PC-9 (cell line): ENCODE measurements around the gene SLK. TPM values are rescaled to one million over a fixed set of nuclear protein-coding genes. Genes with fewer than 3 reads are reported as not detected.

ENCODE experiments used
- BruUV-seq: library from RNA; stranded (reverse); fragments of 400-500 nt; replicated peaks from 2 replicates; lab custom pipeline; 2021; lab: Mats Ljungman, UMichigan
- CTCF ChIA-PET: fragments of 300-600 bp; sonication (Branson Sonifier 250); formaldehyde crosslinking; loops from one replicate; lab custom pipeline; 2022; ENCODE audit warnings: antibody characterized with exemption; lab: Charles Lee
- POLR2A ChIA-PET: fragments of 300-600 bp; sonication (Branson Sonifier 250); formaldehyde crosslinking; loops from one replicate; lab custom pipeline; 2022; ENCODE audit warnings: antibody characterized with exemption; ENCODE audit not compliant: unreplicated experiment; lab: Charles Lee
- DNase-seq, 2 experiments: peaks; one replicate each; pipeline versions ENCODE4 v3.0.0 to v3.0.0-alpha.2; 2015 to 2022; ENCODE audit warnings: mixed read lengths in 1 of 2
- H2AFZ ChIP-seq: fragments of 200-600 bp; sonication (generic); 2 replicates; pipeline ENCODE4 v1.8.1; 2017; ENCODE audit warnings: antibody characterized with exemption
- H3F3A ChIP-seq: fragments of 200-600 bp; sonication (generic); 2 replicates; pipeline ENCODE4 v1.8.1; 2017; ENCODE audit warnings: antibody characterized with exemption, mild to moderate bottlenecking, low read depth; ENCODE audit not compliant: insufficient read depth
- H3K27ac ChIP-seq: fragments of 200-600 bp; sonication (generic); 2 replicates; pipeline ENCODE4 v1.6.1; 2016; ENCODE audit warnings: mixed run types
- H3K27me3 ChIP-seq: fragments of 200-600 bp; sonication (generic); 2 replicates; pipeline ENCODE4 v1.6.1; 2016; ENCODE audit warnings: low read depth, mixed run types; ENCODE audit not compliant: insufficient read depth
- H3K36me3 ChIP-seq: fragments of 200-600 bp; sonication (generic); 2 replicates; pipeline ENCODE4 v1.6.1; 2016; ENCODE audit warnings: low read depth, mixed run types
- H3K4me1 ChIP-seq: fragments of 200-600 bp; sonication (generic); replicated peaks from 2 replicates; pipeline ENCODE4 v1.6.1; 2016; ENCODE audit warnings: mixed run types; ENCODE audit not compliant: insufficient read depth
- H3K4me2 ChIP-seq: fragments of 200-600 bp; sonication (generic); 2 replicates; pipeline ENCODE4 v1.6.1; 2017; ENCODE audit warnings: mixed run types
- H3K4me3 ChIP-seq: fragments of 200-600 bp; sonication (generic); 2 replicates; pipeline ENCODE4 v1.6.1; 2016; ENCODE audit warnings: mixed run types
- H3K79me2 ChIP-seq: fragments of 200-600 bp; sonication (generic); 2 replicates; pipeline ENCODE4 v1.6.1; 2017; ENCODE audit warnings: low read depth, mixed run types
- H3K9me2 ChIP-seq: fragments of 200-600 bp; sonication (generic); 2 replicates; pipeline ENCODE4 v1.8.1; 2017; ENCODE audit warnings: mild to moderate bottlenecking; ENCODE audit not compliant: insufficient read depth
- H3K9me3 ChIP-seq: fragments of 200-600 bp; sonication (generic); 2 replicates; pipeline ENCODE4 v1.8.1; 2016; ENCODE audit warnings: low read depth; ENCODE audit not compliant: insufficient read depth
- H4K20me1 ChIP-seq: fragments of 200-600 bp; sonication (generic); 2 replicates; pipeline ENCODE4 v1.8.1; 2017; ENCODE audit not compliant: insufficient read depth
- CTCF ChIP-seq: fragments of 200-600 bp; sonication (generic); conservative IDR thresholded peaks from 2 replicates; pipeline ENCODE4 v1.6.1; 2017; ENCODE audit warnings: mixed run types, antibody characterized with exemption, mild to moderate bottlenecking, moderate library complexity
- EZH2 ChIP-seq: fragments of 200-600 bp; sonication (generic); IDR thresholded peaks from 2 replicates; pipeline ENCODE4 v1.8.0; 2017; ENCODE audit warnings: antibody characterized with exemption, low read depth
- intact Hi-C: fragments of 100-400 bp; cut with micrococcal nuclease; formaldehyde crosslinking; loops from one replicate; pipeline ENCODE4 v1.10.0; 2022; ENCODE audit not compliant: unreplicated experiment
- total RNA-seq: library from RNA; stranded (reverse); gene quantifications from 2 replicates; pipeline ENCODE4 v1.2.3, GENCODE V29; 2021

The SLK gene
- total RNA-seq, 1 experiment from 2014 or later = 30.4 TPM

GRCh38 chr10:104053201-104053600 lies 86.3 kb downstream of the SLK start:
- Histone ChIP-seq H3K27me3 (no peaks in the 10 kb centered on the region), H4K20me1 (no peaks in the 10 kb centered on the region), H3K4me3 (no peak overlapping the region), H3K27ac (no peak overlapping the region), H3F3A (peaks cover 9% of the 10 kb centered on the region), H3K9me3 (no peaks in the 10 kb centered on the region), H3K36me3 (no peaks in the 10 kb centered on the region), H3K79me2 (no peaks in the 10 kb centered on the region), H3K4me1 (peaks cover 32% of the 10 kb centered on the region), H3K9me2 (no peaks in the 10 kb centered on the region), H3K4me2 (no peak overlapping the region), H2AFZ (no peak overlapping the region)
- no peak for TF ChIP-seq EZH2
- TF ChIP-seq CTCF = no peak
- intact Hi-C loops = no loop called here
- ChIA-PET POLR2A (no interaction called here), CTCF (no interaction called here)
- no TSS peak for BruUV-seq
- no peak for DNase-seq

GRCh38 chr10:104054430-104054829 lies 87.5 kb downstream of the SLK start:
- Histone ChIP-seq H3K36me3 (no peaks in the 10 kb centered on the region), H3K4me1 (peaks cover 26% of the 10 kb centered on the region), H3K27me3 (no peaks in the 10 kb centered on the region), H3K9me2 (no peaks in the 10 kb centered on the region), H3K4me2 (no peak overlapping the region), H3K4me3 (no peak overlapping the region), H2AFZ (no peak overlapping the region), H3K9me3 (no peaks in the 10 kb centered on the region), H3K27ac (no peak overlapping the region), H3F3A (peaks cover 9% of the 10 kb centered on the region), H4K20me1 (no peaks in the 10 kb centered on the region), H3K79me2 (no peaks in the 10 kb centered on the region)
- ChIA-PET POLR2A (no interaction called here), CTCF (no interaction called here)
- DNase-seq = no peak
- TF ChIP-seq EZH2 (no peak), CTCF (no peak)
- BruUV-seq = no TSS peak
- intact Hi-C loops = no loop called here

- POLR2A ChIA-PET = no interaction called here
- H3K36me3 ChIP-seq = no peaks in the 10 kb centered on the region
- H3K9me2 ChIP-seq = no peaks in the 10 kb centered on the region
Measured at GRCh38 chr10:104056619-104057273, 89.8 kb downstream of the SLK start.

More at GRCh38 chr10:104056619-104057273, 89.8 kb downstream of the SLK start:
- H3K4me3 ChIP-seq = no peak overlapping the region
- H4K20me1 ChIP-seq = no peaks in the 10 kb centered on the region
- CTCF ChIA-PET = interaction anchor here (0.6 kb wide), 1 partner anchor 60 kb away, joined by 4 read pairs; no protein-coding TSS in a partner anchor
- H2AFZ ChIP-seq = no peak overlapping the region
- intact Hi-C loops = no loop called here
- H3K27ac ChIP-seq = no peak overlapping the region
- no peaks in the 10 kb centered on the region for H3F3A ChIP-seq
- peaks cover 4% of the 10 kb centered on the region; the same call in 1 of the 2 replicates for H3K4me1 ChIP-seq
- TF ChIP-seq CTCF (no peak), EZH2 (no peak)
- DNase-seq = no peak
- H3K4me2 ChIP-seq = no peak overlapping the region
- H3K9me3 ChIP-seq = no peaks in the 10 kb centered on the region
- no TSS peak for BruUV-seq
- no peaks in the 10 kb centered on the region for H3K27me3 ChIP-seq
- no peaks in the 10 kb centered on the region for H3K79me2 ChIP-seq
